C4-2B (cell line): ENCODE results near the gene GRB14.

Experiments used
- ZFX ChIP-seq: fragments of 450-650 bp; IDR thresholded peaks from 2 replicates; pipeline ENCODE4 v1.6.1; 2017
- TF ChIP-seq, protein P1 (sequence below): fragments of 450-650 bp; conservative IDR thresholded peaks from 2 replicates; pipeline ENCODE4 v1.5.1; 2017; ENCODE audit warnings: mild to moderate bottlenecking

GRCh38 chr2:164522561-164522981 lies 98.7 kb downstream of the GRB14 start:
- TF ChIP-seq, protein P1, sequence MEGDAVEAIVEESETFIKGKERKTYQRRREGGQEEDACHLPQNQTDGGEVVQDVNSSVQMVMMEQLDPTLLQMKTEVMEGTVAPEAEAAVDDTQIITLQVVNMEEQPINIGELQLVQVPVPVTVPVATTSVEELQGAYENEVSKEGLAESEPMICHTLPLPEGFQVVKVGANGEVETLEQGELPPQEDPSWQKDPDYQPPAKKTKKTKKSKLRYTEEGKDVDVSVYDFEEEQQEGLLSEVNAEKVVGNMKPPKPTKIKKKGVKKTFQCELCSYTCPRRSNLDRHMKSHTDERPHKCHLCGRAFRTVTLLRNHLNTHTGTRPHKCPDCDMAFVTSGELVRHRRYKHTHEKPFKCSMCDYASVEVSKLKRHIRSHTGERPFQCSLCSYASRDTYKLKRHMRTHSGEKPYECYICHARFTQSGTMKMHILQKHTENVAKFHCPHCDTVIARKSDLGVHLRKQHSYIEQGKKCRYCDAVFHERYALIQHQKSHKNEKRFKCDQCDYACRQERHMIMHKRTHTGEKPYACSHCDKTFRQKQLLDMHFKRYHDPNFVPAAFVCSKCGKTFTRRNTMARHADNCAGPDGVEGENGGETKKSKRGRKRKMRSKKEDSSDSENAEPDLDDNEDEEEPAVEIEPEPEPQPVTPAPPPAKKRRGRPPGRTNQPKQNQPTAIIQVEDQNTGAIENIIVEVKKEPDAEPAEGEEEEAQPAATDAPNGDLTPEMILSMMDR: no peak
- no peak for TF ChIP-seq ZFX
